Measurements from ENCODE around the gene AKAP7. TPM values are rescaled to one million over a fixed set of nuclear protein-coding genes. Genes with fewer than 3 reads are reported as not detected.

Gene AKAP7
- total RNA-seq, 1 donor from 2014 or later = 4.1 TPM

GRCh38 chr6:131206463-131207251 is 71.4 kb downstream of the AKAP7 start:
- intact Hi-C loops (cut with micrococcal nuclease) = no loop called here
- Mint-ChIP-seq H3K27me3 (no peaks in the 10 kb centered on the region), H3K36me3 (ENCODE audit: low read depth) (peaks cover 2% of the 10 kb centered on the region), H3K4me1 (peaks cover 5% of the 10 kb centered on the region), H3K27ac (no peak overlapping the region), H3K9me3 (no peaks in the 10 kb centered on the region), H3K4me3 (no peak overlapping the region)
- ChIA-PET POLR2A (no interaction called here), CTCF (no interaction called here)
- ATAC-seq (ENCODE audit: low read depth) (no peak), DNase-seq (no peak)
- TF ChIP-seq CTCF (IDR thresholded peaks at IDR 0.05) = no peak

- peaks cover 5% of the 10 kb centered on the region for H3K4me1 Mint-ChIP-seq
- intact Hi-C loops (cut with micrococcal nuclease) = no loop called here
- TF ChIP-seq CTCF (IDR thresholded peaks at IDR 0.05) = no peak
- no peaks in the 10 kb centered on the region for H3K36me3 Mint-ChIP-seq (ENCODE audit: low read depth)
- DNase-seq (no peak), ATAC-seq (ENCODE audit: low read depth) (no peak)
- no peak overlapping the region for H3K27ac Mint-ChIP-seq
- H3K4me3 Mint-ChIP-seq = no peak overlapping the region
- H3K27me3 Mint-ChIP-seq = no peaks in the 10 kb centered on the region
- no peaks in the 10 kb centered on the region for H3K9me3 Mint-ChIP-seq
- CTCF ChIA-PET = no interaction called here
- POLR2A ChIA-PET = no interaction called here
Measured at GRCh38 chr6:131208787-131209186, 73.5 kb downstream of the AKAP7 start.

DNA sequence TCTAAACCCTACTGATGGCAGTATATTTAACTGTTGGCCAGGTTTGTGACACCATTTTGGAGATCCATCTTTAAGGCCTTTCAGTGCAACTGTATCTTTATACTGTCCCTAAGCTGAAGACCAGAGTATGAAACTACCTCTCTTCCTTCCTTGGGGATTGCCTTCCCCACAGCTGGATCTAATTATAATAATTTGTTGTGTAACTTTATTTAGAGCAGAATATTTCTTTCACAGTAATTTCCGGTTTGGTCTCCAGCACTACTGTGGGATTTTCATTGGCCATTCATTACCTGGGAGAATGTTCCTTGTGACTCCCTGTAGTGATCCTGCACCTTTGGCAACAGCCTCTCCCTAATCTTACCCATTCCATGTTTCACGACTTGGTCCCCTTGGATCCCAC is 75.2 kb downstream of the AKAP7 start:
- Mint-ChIP-seq H3K4me1 (peaks cover 5% of the 10 kb centered on the region), H3K4me3 (no peak overlapping the region), H3K27ac (no peak overlapping the region), H3K27me3 (no peaks in the 10 kb centered on the region), H3K9me3 (no peaks in the 10 kb centered on the region), H3K36me3 (ENCODE audit: low read depth) (no peaks in the 10 kb centered on the region)
- POLR2A ChIA-PET = no interaction called here
- intact Hi-C loops (cut with micrococcal nuclease) = no loop called here
- no peak for ATAC-seq (ENCODE audit: low read depth)
- no peak for DNase-seq
- CTCF ChIA-PET = no interaction called here
- TF ChIP-seq CTCF (IDR thresholded peaks at IDR 0.05) = no peak

DNA sequence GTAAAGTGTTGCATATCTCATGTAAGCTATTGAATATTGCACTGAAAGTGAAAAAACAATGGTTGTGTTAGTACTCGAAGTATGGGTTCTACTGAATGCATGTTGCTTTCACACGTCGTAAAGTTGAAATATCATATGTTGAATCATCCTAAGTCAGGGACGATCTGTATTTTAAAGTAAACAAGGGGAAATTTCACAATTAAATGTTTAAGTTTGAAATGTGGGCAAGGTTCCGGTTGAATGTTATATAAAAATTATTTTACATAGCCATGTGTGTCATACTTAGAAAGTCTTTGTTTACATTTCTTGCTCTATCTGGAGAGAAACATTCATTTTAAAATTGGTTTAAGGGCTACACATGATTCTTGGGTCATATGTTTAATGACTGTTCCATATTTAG is 76.8 kb downstream of the AKAP7 start:
- ChIA-PET POLR2A (no interaction called here), CTCF (no interaction called here)
- Mint-ChIP-seq H3K27me3 (no peaks in the 10 kb centered on the region), H3K36me3 (ENCODE audit: low read depth) (no peaks in the 10 kb centered on the region), H3K27ac (no peak overlapping the region), H3K4me1 (peaks cover 2% of the 10 kb centered on the region), H3K4me3 (no peak overlapping the region), H3K9me3 (no peaks in the 10 kb centered on the region)
- no peak for TF ChIP-seq CTCF (IDR thresholded peaks at IDR 0.05)
- ATAC-seq (ENCODE audit: low read depth) = no peak
- intact Hi-C loops (cut with micrococcal nuclease) = no loop called here
- no peak for DNase-seq

- intact Hi-C loops (cut with micrococcal nuclease) = no loop called here
- no peak for TF ChIP-seq CTCF (IDR thresholded peaks at IDR 0.05)
- H3K27ac Mint-ChIP-seq = no peak overlapping the region
- ATAC-seq (ENCODE audit: low read depth) (no peak), DNase-seq (no peak)
- H3K4me1 Mint-ChIP-seq = peaks cover 2% of the 10 kb centered on the region
- H3K36me3 Mint-ChIP-seq (ENCODE audit: low read depth) = no peaks in the 10 kb centered on the region
- H3K9me3 Mint-ChIP-seq = no peaks in the 10 kb centered on the region
- POLR2A ChIA-PET = no interaction called here
- no peaks in the 10 kb centered on the region for H3K27me3 Mint-ChIP-seq
- CTCF ChIA-PET = interaction anchor here (1.3 kb wide), 1 partner anchor 13 kb away, joined by 4 read pairs; no protein-coding TSS in a partner anchor
- no peak overlapping the region for H3K4me3 Mint-ChIP-seq
Measured at GRCh38 chr6:131212913-131213312, 77.6 kb downstream of the AKAP7 start.

Data from activated B cell treated with CpG ODN at 0.5 μM for 24 hours (primary cell).